ENCODE data around the gene HPCA.
"Not testable (repeated sequence)": the region's sequence is repeated elsewhere in the genome, so short reads cannot be mapped to it uniquely, and the experiment has no call there.

The HPCA gene

GRCh38 chr1:32903991-32904785, 17.9 kb downstream of the HPCA start:
- no peak for DNase-seq (ENCODE audit: low read depth)

GRCh38 chr1:32904797-32905196, 18.5 kb downstream of the HPCA start:
- DNase-seq (ENCODE audit: low read depth): no peak

GRCh38 chr1:32905588-32905987, 19.3 kb downstream of the HPCA start:
- not testable (repeated sequence) for DNase-seq (ENCODE audit: low read depth)

GRCh38 chr1:32906654-32907053, 20.4 kb downstream of the HPCA start:
- DNase-seq (ENCODE audit: low read depth): no peak

- no peak for DNase-seq (ENCODE audit: low read depth)
These were observed 21.1 kb downstream of the HPCA start for GRCh38 chr1:32907435-32907834.

GRCh38 chr1:32910319-32910718, 24.0 kb downstream of the HPCA start:
- DNase-seq (ENCODE audit: low read depth): no peak

- DNase-seq (ENCODE audit: low read depth): no peak
These were observed 29.7 kb downstream of the HPCA start for GRCh38 chr1:32915766-32916706.

- no peak for DNase-seq (ENCODE audit: low read depth)
These were observed 31.2 kb downstream of the HPCA start for GRCh38 chr1:32917521-32917920.

GRCh38 chr1:32918179-32918578, 31.9 kb downstream of the HPCA start:
- DNase-seq (ENCODE audit: low read depth): no peak

GRCh38 chr1:32919811-32920733, 33.8 kb downstream of the HPCA start:
- no peak for DNase-seq (ENCODE audit: low read depth)

- DNase-seq (ENCODE audit: low read depth): no peak
These were observed 34.5 kb downstream of the HPCA start for GRCh38 chr1:32920833-32921232.

GRCh38 chr1:32924881-32925344, 38.6 kb downstream of the HPCA start:
- no peak for DNase-seq (ENCODE audit: low read depth)

- DNase-seq (ENCODE audit: low read depth): no peak
These were observed 39.3 kb downstream of the HPCA start for GRCh38 chr1:32925403-32926162.

- DNase-seq (ENCODE audit: low read depth): no peak
These were observed 40.3 kb downstream of the HPCA start for GRCh38 chr1:32926562-32926961.

- no peak for DNase-seq (ENCODE audit: low read depth)
These were observed 41.1 kb downstream of the HPCA start for GRCh38 chr1:32927441-32927840.

GRCh38 chr1:32928285-32928684, 42.0 kb downstream of the HPCA start:
- DNase-seq (ENCODE audit: low read depth): no peak

GRCh38 chr1:32928715-32929114, 42.4 kb downstream of the HPCA start:
- DNase-seq (ENCODE audit: low read depth): no peak

- DNase-seq (ENCODE audit: low read depth): no peak
These were observed 43.1 kb downstream of the HPCA start for GRCh38 chr1:32929366-32929765.

GRCh38 chr1:32931760-32932159, 45.5 kb downstream of the HPCA start:
- no peak for DNase-seq (ENCODE audit: low read depth)

- DNase-seq (ENCODE audit: low read depth): no peak
These were observed 47.5 kb downstream of the HPCA start for GRCh38 chr1:32933742-32934322.

- no peak for DNase-seq (ENCODE audit: low read depth)
These were observed 48.2 kb downstream of the HPCA start for GRCh38 chr1:32934535-32934934.

Data from stimulated activated CD8-positive, alpha-beta memory T cell treated with anti-CD3 and anti-CD28 coated beads, Interleukin-15, amount 100 ng/mL, for 24 hours (primary cell).